WTC11 (cell line): ENCODE results near the gene FOXO1.
"Not testable (repeated sequence)": the region's sequence is repeated elsewhere in the genome, so short reads cannot be mapped to it uniquely, and the experiment has no call there.

ENCODE experiments used
- CREB1 ChIP-seq: sonication (generic); formaldehyde crosslinking; IDR thresholded peaks from 2 replicates; pipeline ENCODE4 v1.8.0; 2023; ENCODE audit warnings: mild to moderate bottlenecking, missing genetic modification reagents
- ESRRA ChIP-seq: sonication (generic); formaldehyde crosslinking; IDR thresholded peaks from 2 replicates; pipeline ENCODE4 v1.8.1; 2022; ENCODE audit warnings: mild to moderate bottlenecking, missing genetic modification reagents, borderline replicate concordance
- IRF2 ChIP-seq: sonication (generic); formaldehyde crosslinking; IDR thresholded peaks from 2 replicates; pipeline ENCODE4 v1.8.0; 2022; ENCODE audit warnings: low read depth, missing genetic modification reagents, borderline replicate concordance
- RELA ChIP-seq: sonication (generic); formaldehyde crosslinking; IDR thresholded peaks from 2 replicates; pipeline ENCODE4 v1.8.1; 2022; ENCODE audit warnings: missing genetic modification reagents, mild to moderate bottlenecking, borderline replicate concordance
- SMAD3 ChIP-seq: sonication (generic); formaldehyde crosslinking; IDR thresholded peaks from 2 replicates; pipeline ENCODE4 v1.8.0; 2022; ENCODE audit warnings: missing genetic modification reagents, mild to moderate bottlenecking, borderline replicate concordance
- ZNF121 ChIP-seq: sonication (generic); formaldehyde crosslinking; IDR thresholded peaks from 2 replicates; pipeline ENCODE4 v1.8.0; 2023; ENCODE audit warnings: missing genetic modification reagents
- ZNF138 ChIP-seq: sonication (generic); formaldehyde crosslinking; conservative IDR thresholded peaks from 2 replicates; pipeline ENCODE4 v1.8.1; 2022; ENCODE audit warnings: mild to moderate bottlenecking, moderate library complexity, missing genetic modification reagents
- ZNF423 ChIP-seq: fragments of 250-450 bp; sonication (Bioruptor Pico); IDR thresholded peaks from 2 replicates; pipeline ENCODE4 v2.1.2; 2022; ENCODE audit warnings: mild to moderate bottlenecking, moderate library complexity
- TF ChIP-seq, protein P1 (sequence below): fragments of 200-600 bp; IDR thresholded peaks from 2 replicates; pipeline ENCODE4 v1.8.0; 2022; ENCODE audit warnings: antibody characterized with exemption
- TF ChIP-seq, protein P2 (sequence below): sonication (generic); formaldehyde crosslinking; IDR thresholded peaks from 2 replicates; pipeline ENCODE4 v1.8.0; 2022; ENCODE audit warnings: mild to moderate bottlenecking, missing genetic modification reagents
- TF ChIP-seq, protein P3 (sequence below): sonication (generic); formaldehyde crosslinking; IDR thresholded peaks from 2 replicates; pipeline ENCODE4 v1.8.0; 2022; ENCODE audit warnings: mild to moderate bottlenecking, missing genetic modification reagents
- TF ChIP-seq, protein P4 (sequence below): sonication (generic); formaldehyde crosslinking; IDR thresholded peaks from 2 replicates; pipeline ENCODE4 v1.8.1; 2022; ENCODE audit warnings: missing genetic modification reagents, borderline replicate concordance
- TF ChIP-seq, protein P5 (sequence below): sonication (generic); formaldehyde crosslinking; IDR thresholded peaks from 2 replicates; pipeline ENCODE4 v1.8.0; 2022; ENCODE audit warnings: mild to moderate bottlenecking, missing genetic modification reagents

DNA sequence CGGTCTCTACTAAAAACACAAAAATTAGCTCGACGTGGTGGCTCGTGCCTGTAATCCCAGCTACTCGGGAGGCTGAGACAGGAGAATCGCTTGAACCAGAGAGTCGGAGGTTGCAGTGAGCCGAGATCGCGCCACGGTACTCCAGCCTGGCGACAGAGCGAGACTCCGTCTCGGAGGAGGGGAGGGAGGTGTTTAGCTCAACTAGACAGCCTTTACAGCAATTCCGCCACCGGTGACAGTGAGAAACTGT lies 2.4 kb downstream of the FOXO1 start:
- TF ChIP-seq, protein P1, sequence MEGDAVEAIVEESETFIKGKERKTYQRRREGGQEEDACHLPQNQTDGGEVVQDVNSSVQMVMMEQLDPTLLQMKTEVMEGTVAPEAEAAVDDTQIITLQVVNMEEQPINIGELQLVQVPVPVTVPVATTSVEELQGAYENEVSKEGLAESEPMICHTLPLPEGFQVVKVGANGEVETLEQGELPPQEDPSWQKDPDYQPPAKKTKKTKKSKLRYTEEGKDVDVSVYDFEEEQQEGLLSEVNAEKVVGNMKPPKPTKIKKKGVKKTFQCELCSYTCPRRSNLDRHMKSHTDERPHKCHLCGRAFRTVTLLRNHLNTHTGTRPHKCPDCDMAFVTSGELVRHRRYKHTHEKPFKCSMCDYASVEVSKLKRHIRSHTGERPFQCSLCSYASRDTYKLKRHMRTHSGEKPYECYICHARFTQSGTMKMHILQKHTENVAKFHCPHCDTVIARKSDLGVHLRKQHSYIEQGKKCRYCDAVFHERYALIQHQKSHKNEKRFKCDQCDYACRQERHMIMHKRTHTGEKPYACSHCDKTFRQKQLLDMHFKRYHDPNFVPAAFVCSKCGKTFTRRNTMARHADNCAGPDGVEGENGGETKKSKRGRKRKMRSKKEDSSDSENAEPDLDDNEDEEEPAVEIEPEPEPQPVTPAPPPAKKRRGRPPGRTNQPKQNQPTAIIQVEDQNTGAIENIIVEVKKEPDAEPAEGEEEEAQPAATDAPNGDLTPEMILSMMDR, result not testable (repeated sequence)
- not testable (repeated sequence) for TF ChIP-seq CREB1 (CRISPR knock-in tag); ZNF423; IRF2 (CRISPR knock-in tag); ZNF138 (CRISPR knock-in tag); ESRRA (CRISPR knock-in tag); RELA (CRISPR knock-in tag); ZNF121 (CRISPR knock-in tag); SMAD3
- TF ChIP-seq, protein P2, sequence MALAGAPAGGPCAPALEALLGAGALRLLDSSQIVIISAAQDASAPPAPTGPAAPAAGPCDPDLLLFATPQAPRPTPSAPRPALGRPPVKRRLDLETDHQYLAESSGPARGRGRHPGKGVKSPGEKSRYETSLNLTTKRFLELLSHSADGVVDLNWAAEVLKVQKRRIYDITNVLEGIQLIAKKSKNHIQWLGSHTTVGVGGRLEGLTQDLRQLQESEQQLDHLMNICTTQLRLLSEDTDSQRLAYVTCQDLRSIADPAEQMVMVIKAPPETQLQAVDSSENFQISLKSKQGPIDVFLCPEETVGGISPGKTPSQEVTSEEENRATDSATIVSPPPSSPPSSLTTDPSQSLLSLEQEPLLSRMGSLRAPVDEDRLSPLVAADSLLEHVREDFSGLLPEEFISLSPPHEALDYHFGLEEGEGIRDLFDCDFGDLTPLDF (CRISPR knock-in tag), result not testable (repeated sequence)
- TF ChIP-seq, protein P3, sequence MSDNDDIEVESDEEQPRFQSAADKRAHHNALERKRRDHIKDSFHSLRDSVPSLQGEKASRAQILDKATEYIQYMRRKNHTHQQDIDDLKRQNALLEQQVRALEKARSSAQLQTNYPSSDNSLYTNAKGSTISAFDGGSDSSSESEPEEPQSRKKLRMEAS (CRISPR knock-in tag), result peak; percentile 10; the same call in 1 of the 2 replicates
- TF ChIP-seq, protein P4, sequence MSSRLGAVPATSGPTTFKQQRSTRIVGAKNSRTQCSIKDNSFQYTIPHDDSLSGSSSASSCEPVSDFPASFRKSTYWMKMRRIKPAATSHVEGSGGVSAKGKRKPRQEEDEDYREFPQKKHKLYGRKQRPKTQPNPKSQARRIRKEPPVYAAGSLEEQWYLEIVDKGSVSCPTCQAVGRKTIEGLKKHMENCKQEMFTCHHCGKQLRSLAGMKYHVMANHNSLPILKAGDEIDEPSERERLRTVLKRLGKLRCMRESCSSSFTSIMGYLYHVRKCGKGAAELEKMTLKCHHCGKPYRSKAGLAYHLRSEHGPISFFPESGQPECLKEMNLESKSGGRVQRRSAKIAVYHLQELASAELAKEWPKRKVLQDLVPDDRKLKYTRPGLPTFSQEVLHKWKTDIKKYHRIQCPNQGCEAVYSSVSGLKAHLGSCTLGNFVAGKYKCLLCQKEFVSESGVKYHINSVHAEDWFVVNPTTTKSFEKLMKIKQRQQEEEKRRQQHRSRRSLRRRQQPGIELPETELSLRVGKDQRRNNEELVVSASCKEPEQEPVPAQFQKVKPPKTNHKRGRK (CRISPR knock-in tag), result not testable (repeated sequence)
- TF ChIP-seq, protein P5, sequence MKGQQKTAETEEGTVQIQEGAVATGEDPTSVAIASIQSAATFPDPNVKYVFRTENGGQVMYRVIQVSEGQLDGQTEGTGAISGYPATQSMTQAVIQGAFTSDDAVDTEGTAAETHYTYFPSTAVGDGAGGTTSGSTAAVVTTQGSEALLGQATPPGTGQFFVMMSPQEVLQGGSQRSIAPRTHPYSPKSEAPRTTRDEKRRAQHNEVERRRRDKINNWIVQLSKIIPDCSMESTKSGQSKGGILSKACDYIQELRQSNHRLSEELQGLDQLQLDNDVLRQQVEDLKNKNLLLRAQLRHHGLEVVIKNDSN (CRISPR knock-in tag), result not testable (repeated sequence)
